Esophagus squamous epithelium (tissue), 5 donors: Measurements from ENCODE around the gene SCAF1. TPM values are rescaled to one million over a fixed set of nuclear protein-coding genes. Genes with fewer than 3 reads are reported as not detected.
"Not testable (repeated sequence)": the region's sequence is repeated elsewhere in the genome, so short reads cannot be mapped to it uniquely, and the experiment has no call there.

ENCODE experiments used
- DNase-seq: peaks from one replicate; lab custom pipeline; 2025; lab: John Stamatoyannopoulos, UW
- H3K27ac ChIP-seq, 4 donors: fragments of 200-600 bp; sonication (generic); one replicate each; pipeline ENCODE4 v1.5.1; 2016 to 2019; ENCODE audit warnings: mild to moderate bottlenecking in 1 of 4
- H3K27me3 ChIP-seq, 4 donors: fragments of 200-600 bp; sonication (generic); 1 replicate in 3 of 4; 2 replicates in 1 of 4; pipeline versions ENCODE4 v1.5.1 to v1.6.0; 2017 to 2021; ENCODE audit warnings: antibody characterized with exemption in 1 of 4
- H3K36me3 ChIP-seq, 3 donors: fragments of 200-600 bp; sonication (generic); one replicate each; pipeline ENCODE4 v1.5.1; 2016 to 2019
- H3K4me1 ChIP-seq, 3 donors: fragments of 200-600 bp; sonication (generic); one replicate each; pipeline ENCODE4 v1.5.1; 2017 to 2019
- H3K4me3 ChIP-seq, 4 donors: fragments of 200-600 bp; sonication (generic); 1 replicate in 3 of 4; 2 replicates in 1 of 4; pipeline ENCODE4 v1.5.1; 2016 to 2019; ENCODE audit warnings: mild to moderate bottlenecking in 2 of 4, moderate library complexity in 1 of 4
- H3K9me3 ChIP-seq, 3 donors: fragments of 200-600 bp; sonication (generic); one replicate each; pipeline ENCODE4 v1.5.1; 2016 to 2019
- CTCF ChIP-seq, 6 experiments: fragments of 450-650 bp in 4 of 6; fragments of 200-600 bp in 2 of 6; sonication (generic) in 2 of 6; IDR thresholded peaks; one replicate each; pipeline ENCODE4 v1.5.1; 2016 to 2019; ENCODE audit warnings: antibody characterized with exemption in 6 of 6, mild to moderate bottlenecking in 4 of 6, moderate library complexity in 4 of 6
- POLR2A ChIP-seq, 4 donors: fragments of 450-650 bp; IDR thresholded peaks; one replicate each; pipeline ENCODE4 v1.6.1; 2017; ENCODE audit warnings: antibody characterized with exemption in 4 of 4, mild to moderate bottlenecking in 4 of 4, moderate library complexity in 3 of 4
- WGBS, 2 donors: methylation state at CpG; one replicate each; pipeline ENCODE4 v1.1.5; 2018; 5-methylcytosine and 5-hydroxymethylcytosine counted together
- intact Hi-C: fragments of 100-400 bp; cut with DNase I; formaldehyde crosslinking; loops from one replicate; pipeline ENCODE4 v1.15.0; 2022
- total RNA-seq, 4 donors: library from RNA; depleted of rRNA; stranded (reverse); fragments of >200 nt; gene quantifications; one replicate each; pipeline ENCODE4 v1.1.0, GENCODE V29; 2016
- donor health status: DM: yes; HTN: yes; CAD: no.

The SCAF1 gene
- total RNA-seq, 4 donors from 2014 or later, result 11.0 to 24.8 (median 15.2) TPM

GRCh38 chr19:49616945-49617344 is 25.1 kb upstream of the SCAF1 start:
- DNase-seq, result no peak
- Histone ChIP-seq H3K27me3 (no peaks in the 10 kb centered on the region), H3K27ac (no peak overlapping the region), H3K36me3 (peaks cover 38 to 94% (median 45%) of the 10 kb centered on the region in 3 donors), H3K4me3 (no peak overlapping the region), H3K9me3 (no peaks in the 10 kb centered on the region), H3K4me1 (peaks cover 0 to 28% (median 11%) of the 10 kb centered on the region in 3 donors)
- WGBS, 2 donors, result 90 to 91% methylated on average over 7 of the region's 7 CpGs
- TF ChIP-seq POLR2A (IDR thresholded peaks at IDR 0.05) (no peak), CTCF (IDR thresholded peaks at IDR 0.05) (no peak)
- intact Hi-C loops, result no loop called here

DNA sequence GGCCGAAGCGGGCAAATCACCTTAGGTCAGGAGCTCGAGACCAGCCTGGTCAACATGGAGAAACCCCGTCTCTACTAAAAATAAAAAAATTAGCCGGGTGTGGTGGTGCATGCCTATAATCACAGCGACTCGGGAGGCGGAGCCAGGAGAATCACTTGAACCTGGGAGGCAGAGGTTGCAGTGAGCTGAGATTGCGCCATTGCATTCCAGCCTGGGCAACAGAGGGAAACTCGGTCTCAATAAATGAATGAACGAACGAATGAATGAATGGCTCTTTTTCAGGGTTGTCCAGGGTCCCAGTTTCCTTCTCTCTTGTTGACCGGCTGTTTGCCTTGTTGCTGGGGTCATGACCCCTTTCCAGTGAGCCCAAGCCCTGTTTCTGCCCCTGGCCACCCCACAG is 24.1 kb upstream of the SCAF1 start:
- H3K9me3 ChIP-seq, intact Hi-C loops, DNase-seq, H3K4me3 ChIP-seq, H3K27me3 ChIP-seq, H3K27ac ChIP-seq: not testable (repeated sequence)
- peaks cover 38 to 98% (median 45%) of the 10 kb centered on the region in 3 donors for H3K36me3 ChIP-seq
- peaks cover 0 to 19% (median 8%) of the 10 kb centered on the region in 3 donors for H3K4me1 ChIP-seq
- 91% methylated on average over 13 of the region's 13 CpGs for WGBS, 2 donors

- Histone ChIP-seq H3K4me1 (peaks cover 0 to 3% (median 0%) of the 10 kb centered on the region in 3 donors), H3K4me3 (no peak overlapping the region), H3K9me3 (no peaks in the 10 kb centered on the region), H3K27ac (no peak overlapping the region), H3K27me3 (no peaks in the 10 kb centered on the region), H3K36me3 (peaks cover 13 to 72% (median 25%) of the 10 kb centered on the region in 3 donors)
- WGBS, 2 donors, result 74 to 84% methylated on average over 9 to 14 of the region's 27 CpGs
- no peak for DNase-seq
- no peak for TF ChIP-seq POLR2A (IDR thresholded peaks at IDR 0.05)
- no peak for TF ChIP-seq CTCF (IDR thresholded peaks at IDR 0.05)
- intact Hi-C loops, result no loop called here
These were observed 16.8 kb upstream of the SCAF1 start for GRCh38 chr19:49624967-49625910.

GRCh38 chr19:49626226-49626625 is 15.8 kb upstream of the SCAF1 start:
- no peaks in the 10 kb centered on the region for H3K27me3 ChIP-seq
- WGBS, 2 donors, result 72 to 83% methylated on average over 4 of the region's 11 CpGs
- H3K9me3 ChIP-seq, result no peaks in the 10 kb centered on the region
- H3K4me3 ChIP-seq, result no peak overlapping the region
- no peak overlapping the region for H3K27ac ChIP-seq
- TF ChIP-seq CTCF (IDR thresholded peaks at IDR 0.05), result no peak
- no peak for TF ChIP-seq POLR2A (IDR thresholded peaks at IDR 0.05)
- peaks cover 8 to 63% (median 21%) of the 10 kb centered on the region in 3 donors for H3K36me3 ChIP-seq
- intact Hi-C loops, result no loop called here
- no peak for DNase-seq
- H3K4me1 ChIP-seq, result peaks cover 5 to 13% (median 6%) of the 10 kb centered on the region in 3 donors

DNA sequence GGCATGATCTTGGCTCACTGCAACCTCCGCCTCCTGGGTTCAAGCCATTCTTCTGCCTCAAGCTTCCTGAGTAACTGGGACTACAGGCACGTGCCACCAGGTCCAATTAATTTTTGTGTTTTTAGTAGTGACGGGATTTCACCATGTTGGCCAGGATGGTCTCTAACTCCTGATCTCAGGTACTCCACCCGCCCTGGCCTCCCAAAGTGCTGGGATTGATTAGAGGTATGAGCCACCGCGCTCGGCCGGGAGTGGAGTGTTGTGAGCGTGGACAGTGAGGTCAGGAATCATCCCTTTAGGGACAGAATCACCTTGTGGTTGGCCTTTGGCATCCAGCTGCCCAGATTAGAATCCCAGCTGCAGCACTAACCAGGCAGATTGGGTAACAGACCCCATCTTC is 12.3 kb upstream of the SCAF1 start:
- H3K4me1 ChIP-seq, result peaks cover 5 to 23% (median 7%) of the 10 kb centered on the region in 3 donors
- WGBS, 2 donors, result 80 to 94% methylated on average over 4 to 9 of the region's 9 CpGs
- TF ChIP-seq POLR2A (IDR thresholded peaks at IDR 0.05), result no peak
- TF ChIP-seq CTCF (IDR thresholded peaks at IDR 0.05), result no peak
- intact Hi-C loops, result no loop called here
- DNase-seq, result no peak
- H3K27ac ChIP-seq, result no peak overlapping the region
- no peaks in the 10 kb centered on the region for H3K9me3 ChIP-seq
- H3K4me3 ChIP-seq, result no peak overlapping the region
- no peaks in the 10 kb centered on the region for H3K27me3 ChIP-seq
- peaks cover 0 to 38% (median 13%) of the 10 kb centered on the region in 3 donors for H3K36me3 ChIP-seq
